GM10248 (cell line): ENCODE data around the gene SLC22A15.

ENCODE experiments used
- CTCF ChIA-PET: fragments of 300-600 bp; sonication (Branson Sonifier 250); formaldehyde crosslinking; extraction: SDS; loops from one replicate; lab custom pipeline; 2021; ENCODE audit warnings: antibody characterized with exemption; lab: Yijun Ruan, JAX
- POLR2A ChIA-PET: fragments of 350-650 bp; sonication (Branson Sonifier 250); formaldehyde crosslinking; extraction: SDS; loops from one replicate; lab custom pipeline; 2020; ENCODE audit warnings: antibody characterized with exemption; lab: Yijun Ruan, JAX
- DNase-seq: peaks from one replicate; pipeline ENCODE4 v3.0.0; 2012; ENCODE audit errors: extremely low spot score
- CTCF ChIP-seq: IDR thresholded peaks from 2 replicates; pipeline ENCODE4 v1.5.1; 2012; ENCODE audit warnings: mild to moderate bottlenecking, low read depth; ENCODE audit errors: extremely low read depth, missing control alignments, control extremely low read depth

Gene SLC22A15

GRCh38 chr1:115949156-115949555 is 27.2 kb upstream of the SLC22A15 start:
- CTCF ChIA-PET = no interaction called here
- no peak for TF ChIP-seq CTCF

GRCh38 chr1:115951560-115951959 is 24.8 kb upstream of the SLC22A15 start:
- ChIA-PET POLR2A (no interaction called here), CTCF (interaction anchor here (1.3 to 2.3 kb wide), 2 partner anchors 12 to 19 kb away, joined by 3 to 9 read pairs; no protein-coding TSS in a partner anchor)
- TF ChIP-seq CTCF = no peak
- DNase-seq = no peak

More at GRCh38 chr1:115949156-115949555, 27.2 kb upstream of the SLC22A15 start:
- DNase-seq = no peak
- POLR2A ChIA-PET = no interaction called here

GRCh38 chr1:115952547-115952946 is 23.8 kb upstream of the SLC22A15 start:
- CTCF ChIA-PET = interaction anchor here (2.3 kb wide), 1 partner anchor 20 kb away, joined by 9 read pairs; no protein-coding TSS in a partner anchor
- TF ChIP-seq CTCF = no peak
- no peak for DNase-seq
- POLR2A ChIA-PET = no interaction called here

- DNase-seq = no peak
- ChIA-PET CTCF (interaction anchor here (2.3 kb wide), 1 partner anchor 20 kb away, joined by 9 read pairs; no protein-coding TSS in a partner anchor), POLR2A (no interaction called here)
- TF ChIP-seq CTCF = no peak
Measured at GRCh38 chr1:115953180-115953579, 23.1 kb upstream of the SLC22A15 start.

- ChIA-PET POLR2A (no interaction called here), CTCF (no interaction called here)
- TF ChIP-seq CTCF = no peak
- no peak for DNase-seq
Measured at GRCh38 chr1:115954684-115955083, 21.6 kb upstream of the SLC22A15 start.

- DNase-seq = no peak
- TF ChIP-seq CTCF = no peak
- POLR2A ChIA-PET = no interaction called here
- CTCF ChIA-PET = no interaction called here
Measured at GRCh38 chr1:115955228-115955627, 21.1 kb upstream of the SLC22A15 start.

- CTCF ChIA-PET = interaction anchor here (0.7 to 1.4 kb wide), 4 partner anchors 11 to 62 kb away, joined by 3 to 6 read pairs (median 3); no protein-coding TSS in a partner anchor
- POLR2A ChIA-PET = no interaction called here
- no peak for TF ChIP-seq CTCF
- DNase-seq = no peak
Measured at GRCh38 chr1:115958866-115959265, 17.4 kb upstream of the SLC22A15 start.
